HL-60 (cell line): ENCODE results near the gene MYO16.

Experiments
- DNase-seq, 2 experiments: peaks; one replicate each; pipeline ENCODE4 v3.0.0-alpha.2; 2010 to 2020; ENCODE audit warnings: low read depth in 1 of 2, low spot score in 1 of 2
- H3K27ac ChIP-seq: fragments of 250-450 bp; sonication (Bioruptor Pico); replicated peaks from 2 replicates; pipeline ENCODE4 v1.5.1; 2020; ENCODE audit warnings: mild to moderate bottlenecking, moderate library complexity
- H3K27me3 ChIP-seq: fragments of 250-450 bp; sonication (Bioruptor Pico); 2 replicates; pipeline ENCODE4 v1.5.1; 2021; ENCODE audit warnings: mild to moderate bottlenecking, moderate library complexity; ENCODE audit not compliant: insufficient read depth, poor library complexity, severe bottlenecking
- H3K4me3 ChIP-seq: replicated peaks from 2 replicates; pipeline ENCODE4 v1.5.1; 2011; ENCODE audit warnings: mild to moderate bottlenecking, control low read depth, low read length; ENCODE audit not compliant: insufficient read depth
- CTCF ChIP-seq: IDR thresholded peaks from one replicate; pipeline ENCODE4 v1.5.1; 2011; ENCODE audit warnings: low read length, control low read depth, inconsistent platforms; ENCODE audit not compliant: insufficient read depth
- GABPA ChIP-seq: IDR thresholded peaks from 2 replicates; pipeline ENCODE4 v1.6.1; 2012; ENCODE audit warnings: low read depth
- POLR2AphosphoS5 ChIP-seq: IDR thresholded peaks from 2 replicates; pipeline ENCODE4 v1.6.1; 2012; ENCODE audit warnings: low read depth
- REST ChIP-seq: IDR thresholded peaks from 2 replicates; pipeline ENCODE4 v1.6.1; 2012; ENCODE audit warnings: low read depth; ENCODE audit not compliant: insufficient replicate concordance
- SPI1 ChIP-seq: IDR thresholded peaks from 2 replicates; pipeline ENCODE4 v1.6.1; 2012; ENCODE audit warnings: low read depth, mild to moderate bottlenecking, borderline replicate concordance

MYO16 gene

DNA sequence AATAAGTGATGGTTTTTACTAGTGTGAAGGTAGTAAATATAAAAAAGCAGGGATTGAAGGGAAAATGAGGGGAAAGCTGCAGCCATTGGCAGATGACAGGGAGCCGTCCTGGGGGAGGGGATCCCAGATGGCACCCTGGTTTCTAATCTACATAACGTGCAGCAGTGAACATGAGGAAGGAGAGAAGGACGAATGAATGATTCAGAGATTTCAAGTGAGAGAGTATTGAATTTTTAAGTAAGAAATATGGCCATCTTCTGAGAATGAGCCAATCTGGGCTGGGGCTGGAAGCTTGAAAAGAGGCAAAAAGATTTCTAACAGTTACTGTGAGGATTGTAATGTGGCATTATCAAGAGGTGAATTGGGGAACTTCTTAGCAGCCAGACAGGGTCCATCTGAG is 414.2 kb downstream of the MYO16 start:
- Histone ChIP-seq H3K27ac (no peak overlapping the region), H3K4me3 (no peak overlapping the region), H3K27me3 (no peaks in the 10 kb centered on the region)
- TF ChIP-seq CTCF, result no peak
- no peak for TF ChIP-seq POLR2AphosphoS5
- TF ChIP-seq GABPA, result no peak
- no peak for DNase-seq

DNA sequence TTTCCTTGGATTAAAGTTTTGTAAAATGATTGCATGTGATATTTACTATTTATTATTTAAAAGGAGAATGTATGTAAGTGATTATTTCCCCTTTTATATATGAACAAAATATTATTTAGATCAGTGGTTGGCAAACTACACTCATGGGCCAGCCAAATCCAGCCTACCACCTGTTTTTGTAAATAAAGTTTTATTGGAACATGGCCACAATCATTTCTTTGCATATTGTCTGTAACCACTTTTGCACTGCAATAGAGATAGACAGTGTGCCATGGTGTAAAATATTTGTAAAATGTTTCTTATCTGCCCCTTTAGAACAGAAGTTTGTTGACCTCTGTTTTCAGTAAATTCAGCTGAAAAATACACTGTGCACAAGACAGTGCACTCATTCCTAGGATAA is 426.4 kb downstream of the MYO16 start:
- no peak overlapping the region for H3K27ac ChIP-seq
- H3K4me3 ChIP-seq, result no peak overlapping the region
- TF ChIP-seq POLR2AphosphoS5 (no peak), SPI1 (no peak), REST (no peak), GABPA (no peak), CTCF (no peak)
- no peak for DNase-seq
- H3K27me3 ChIP-seq, result no peaks in the 10 kb centered on the region

GRCh38 chr13:109058087-109058486 is 428.7 kb downstream of the MYO16 start:
- no peak for TF ChIP-seq SPI1
- no peak for TF ChIP-seq GABPA
- no peak for TF ChIP-seq REST
- TF ChIP-seq POLR2AphosphoS5, result no peak
- TF ChIP-seq CTCF, result no peak
- no peak for DNase-seq
- Histone ChIP-seq H3K27me3 (no peaks in the 10 kb centered on the region), H3K27ac (no peak overlapping the region), H3K4me3 (no peak overlapping the region)

DNA sequence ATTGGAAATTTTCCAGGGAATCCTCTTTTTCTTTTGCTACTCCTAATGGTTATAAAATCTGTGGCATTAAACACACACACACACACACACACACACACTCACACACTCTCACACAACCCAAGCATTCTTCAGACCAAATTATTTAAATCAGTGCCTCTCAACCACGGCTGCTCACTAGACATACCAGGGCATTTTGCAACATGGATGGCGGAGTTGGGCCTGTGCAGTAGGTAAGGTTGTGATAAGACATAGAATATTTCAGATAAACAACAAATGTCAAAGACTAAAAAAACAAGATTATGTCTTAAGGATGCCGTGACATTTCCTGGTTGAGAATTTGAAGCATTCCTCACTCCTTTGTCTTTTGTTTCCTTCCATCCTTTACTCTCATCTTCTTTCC is 443.1 kb downstream of the MYO16 start:
- TF ChIP-seq POLR2AphosphoS5 (no peak), GABPA (no peak), REST (no peak), SPI1 (no peak), CTCF (no peak)
- no peak for DNase-seq
- H3K4me3 ChIP-seq, result no peak overlapping the region
- no peaks in the 10 kb centered on the region for H3K27me3 ChIP-seq
- H3K27ac ChIP-seq, result no peak overlapping the region
